NT2/D1 (cell line): ENCODE results near the gene TAS1R3.

ENCODE experiments used
- SUZ12 ChIP-seq: IDR thresholded peaks from 2 replicates; pipeline ENCODE4 v1.6.1; 2011; ENCODE audit not compliant: insufficient read length, insufficient read depth; ENCODE audit errors: extremely low read depth
- YY1 ChIP-seq: IDR thresholded peaks from 2 replicates; pipeline ENCODE4 v1.6.1; 2011; ENCODE audit not compliant: insufficient read length, insufficient read depth
- ZNF274 ChIP-seq: IDR thresholded peaks from 2 replicates; pipeline ENCODE4 v1.6.1; 2011; ENCODE audit warnings: mild to moderate bottlenecking, low read depth, low read length

DNA sequence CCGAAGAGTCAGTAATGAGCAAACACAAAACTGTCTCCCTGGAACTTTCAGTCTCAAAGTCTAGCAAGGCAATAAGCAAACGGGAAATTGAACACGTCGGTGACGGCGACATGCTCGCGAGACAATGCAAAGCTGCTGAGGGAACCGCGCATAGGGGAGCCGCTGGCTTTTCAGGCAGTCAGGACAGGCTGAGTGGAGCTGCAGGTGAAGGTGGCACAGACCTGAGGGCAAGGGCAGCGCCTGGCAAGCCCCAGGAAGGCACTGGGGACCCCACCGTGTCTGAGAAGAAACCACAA is 11.5 kb upstream of the TAS1R3 start:
- TF ChIP-seq YY1 (no peak), SUZ12 (no peak), ZNF274 (no peak)
